Adrenal gland (tissue), 12 donors: ENCODE results near the gene ATP5PD. TPM values are rescaled to one million over a fixed set of nuclear protein-coding genes. Genes with fewer than 3 reads are reported as not detected.

Experiments
- DNase-seq, 7 donors: peaks; one replicate each; pipeline ENCODE4 v3.0.0-alpha.2; 2019 to 2020
- H3K27ac ChIP-seq, 5 donors: fragments of 200-600 bp; sonication (generic) in 4 of 5; 1 replicate in 3 of 5; 2 replicates in 2 of 5; pipeline versions ENCODE4 v1.5.1 to v1.8.0; 2016 to 2020; ENCODE audit warnings: mild to moderate bottlenecking in 1 of 5
- H3K27me3 ChIP-seq: fragments of 200-600 bp; 2 replicates; pipeline ENCODE4 v1.8.0; 2021
- H3K36me3 ChIP-seq, 2 donors: fragments of 200-600 bp; replicated peaks in 1 of 2; 1 replicate in 1 of 2; 2 replicates in 1 of 2; pipeline versions ENCODE4 v1.5.1 to v1.8.0; 2018 to 2022
- H3K4me1 ChIP-seq, 2 donors: fragments of 200-600 bp; replicated peaks in 1 of 2; 1 replicate in 1 of 2; 2 replicates in 1 of 2; pipeline versions ENCODE4 v1.5.1 to v1.8.0; 2018 to 2021
- H3K4me3 ChIP-seq, 4 donors: fragments of 200-600 bp; sonication (generic) in 3 of 4; one replicate each; pipeline ENCODE4 v1.5.1; 2016 to 2018
- H3K9me3 ChIP-seq, 3 donors: fragments of 200-600 bp; sonication (generic) in 1 of 3; replicated peaks in 1 of 3; 1 replicate in 2 of 3; 2 replicates in 1 of 3; pipeline versions ENCODE4 v1.5.1 to v1.8.0; 2016 to 2021
- CTCF ChIP-seq, 6 experiments: fragments of 450-650 bp in 4 of 6; fragments of 200-600 bp in 2 of 6; sonication (generic) in 1 of 6; IDR thresholded peaks; 1 replicate in 5 of 6; 2 replicates in 1 of 6; pipeline versions ENCODE4 v1.5.1 to v1.8.0; 2016 to 2021; ENCODE audit warnings: antibody characterized with exemption in 6 of 6, mild to moderate bottlenecking in 2 of 6, moderate library complexity in 1 of 6
- POLR2A ChIP-seq, 2 donors: fragments of 450-650 bp; IDR thresholded peaks; one replicate each; pipeline ENCODE4 v1.6.1; 2017; ENCODE audit warnings: antibody characterized with exemption in 2 of 2, mild to moderate bottlenecking in 2 of 2, moderate library complexity in 1 of 2
- WGBS, 4 donors: extraction: QIAGEN DNeasy Blood & Tissue Kit in 2 of 4; methylation state at CpG; one replicate each; pipeline versions ENCODE4 v1.1.5 to v1.1.7; 2013 to 2017; 5-methylcytosine and 5-hydroxymethylcytosine counted together
- intact Hi-C, 2 donors: fragments of 100-400 bp; cut with DNase I; formaldehyde crosslinking; loops; one replicate each; pipeline versions ENCODE4 v1.14.1 to v1.15.0; 2022 to 2023
- polyA plus RNA-seq, 3 donors: library from polyadenylated mRNA; stranded (reverse); fragments of 200-250 nt in 2 of 3; fragments of 350-450 nt in 1 of 3; fragmentation: Illumina TruSeq in 1 of 3; extraction: RNeasy Lipid Tissue Mini Kit (QIAGEN cat#74804) in 1 of 3; gene quantifications; one replicate each; pipeline ENCODE4 v1.2.3, GENCODE V29; 2013 to 2014
- total RNA-seq, 9 donors: library from RNA; depleted of rRNA in 4 of 9; stranded (reverse); fragments of >200 nt in 4 of 9; fragments of 120-200 nt in 1 of 9; fragmentation: NEBNext Ultra II Directional in 1 of 9; extraction: Animal tissue kit (Norgen Biotek cat#: 25700) in 1 of 9; gene quantifications; one replicate each; pipeline versions ENCODE4 v1.1.0 to v1.2.4, GENCODE V29; 2013 to 2023
- donor health status: healthy with polysubstance abuse.
- donor health status: Bipolar disorder and iron deficiency.
- donor health status: DM: yes; HTN: yes; CAD: no.
- donor health status: DM: no; HTN: no; CAD: no.
- donor health status: DM: no; HTN: no; CAD: no.
- donor health status: DM: yes; HTN: yes; CAD: no.

The ATP5PD gene
- total and polyA plus RNA-seq, 12 donors = 215 to 826 (median 308) TPM

GRCh38 chr17:75012096-75012345, 34.7 kb downstream of the ATP5PD start:
- peaks cover 0 to 20% of the 10 kb centered on the region in 2 donors for H3K4me1 ChIP-seq
- H3K36me3 ChIP-seq = no peaks in the 10 kb centered on the region
- intact Hi-C loops = no loop called here
- no peaks in the 10 kb centered on the region for H3K9me3 ChIP-seq
- no peak for TF ChIP-seq CTCF (IDR thresholded peaks at IDR 0.05)
- no peak for TF ChIP-seq POLR2A (IDR thresholded peaks at IDR 0.05)
- WGBS, 4 donors = 21 to 32% (median 27%) methylated on average over 5 of the region's 5 CpGs
- H3K27ac ChIP-seq = peak overlapping the region; percentile 11 to 83 (median 52)
- H3K27me3 ChIP-seq = no peaks in the 10 kb centered on the region
- no peak for DNase-seq
- H3K4me3 ChIP-seq = peak overlapping the region in 2 of 4 donors; percentile 49 to 52

GRCh38 chr17:75011401-75012095, 35.2 kb downstream of the ATP5PD start:
- Histone ChIP-seq H3K4me3 (peak overlapping the region in 2 of 4 donors; percentile 49 to 52), H3K4me1 (peaks cover 0 to 20% of the 10 kb centered on the region in 2 donors), H3K27ac (peak overlapping the region in 4 of 5 donors; percentile 33 to 83 (median 65)), H3K27me3 (no peaks in the 10 kb centered on the region), H3K9me3 (no peaks in the 10 kb centered on the region), H3K36me3 (no peaks in the 10 kb centered on the region)
- DNase-seq = peak in 5 of 7 donors; percentile 39 to 87 (median 49)
- WGBS, 4 donors = 53 to 67% (median 60%) methylated on average over 13 of the region's 13 CpGs
- intact Hi-C loops = no loop called here
- no peak for TF ChIP-seq CTCF (IDR thresholded peaks at IDR 0.05)
- no peak for TF ChIP-seq POLR2A (IDR thresholded peaks at IDR 0.05)

- peak in 3 of 7 donors; percentile 29 to 90 (median 51) for DNase-seq
- H3K27ac ChIP-seq = peak overlapping the region in 1 of 5 donors; percentile 83
- no peaks in the 10 kb centered on the region for H3K9me3 ChIP-seq
- no peaks in the 10 kb centered on the region for H3K27me3 ChIP-seq
- no peak overlapping the region for H3K4me3 ChIP-seq
- 59 to 80% (median 75%) methylated on average over 8 of the region's 8 CpGs for WGBS, 4 donors
- TF ChIP-seq POLR2A (IDR thresholded peaks at IDR 0.05) = no peak
- no peak for TF ChIP-seq CTCF (IDR thresholded peaks at IDR 0.05)
- H3K4me1 ChIP-seq = peaks cover 0 to 20% of the 10 kb centered on the region in 2 donors
- intact Hi-C loops = no loop called here
- H3K36me3 ChIP-seq = no peaks in the 10 kb centered on the region
Measured at GRCh38 chr17:75010683-75011400, 35.9 kb downstream of the ATP5PD start.

- no peak for TF ChIP-seq POLR2A (IDR thresholded peaks at IDR 0.05)
- no peak for TF ChIP-seq CTCF (IDR thresholded peaks at IDR 0.05)
- no peak for DNase-seq
- Histone ChIP-seq H3K27ac (no peak overlapping the region), H3K4me3 (no peak overlapping the region), H3K36me3 (peaks cover 0 to 4% of the 10 kb centered on the region in 2 donors), H3K9me3 (no peaks in the 10 kb centered on the region), H3K27me3 (no peaks in the 10 kb centered on the region), H3K4me1 (peaks cover 0 to 20% of the 10 kb centered on the region in 2 donors)
- intact Hi-C loops = loop anchor here (5.0 to 10.0 kb wide), 2 partner anchors 47 to 56 kb away; no protein-coding TSS in a partner anchor
- 50 to 66% (median 59%) methylated on average over 2 of the region's 2 CpGs for WGBS, 4 donors
Measured at GRCh38 chr17:75009139-75009724, 37.5 kb downstream of the ATP5PD start.
